ENCODE measurements around the gene TIPARP.

DNA sequence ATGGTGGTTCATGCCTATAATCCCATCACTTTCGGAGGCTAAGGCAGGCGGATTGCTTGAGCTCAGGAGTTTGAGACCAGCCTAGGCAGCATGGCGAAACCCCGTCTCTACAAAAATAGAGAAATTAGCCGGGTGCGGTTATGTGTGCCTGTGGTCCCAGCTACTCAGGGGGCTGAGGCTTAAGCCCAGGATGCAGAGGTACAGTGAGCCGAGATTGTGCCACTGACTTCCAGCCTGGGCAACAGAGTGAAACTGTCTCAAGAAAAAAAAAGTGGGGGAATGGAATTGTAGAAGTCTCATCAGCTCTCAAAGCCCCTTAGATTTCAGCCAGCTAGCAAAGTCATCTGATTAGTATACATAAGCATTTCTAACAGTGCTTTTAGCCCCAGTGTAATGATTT lies 33.2 kb downstream of the TIPARP start:
- TF ChIP-seq, protein P1, sequence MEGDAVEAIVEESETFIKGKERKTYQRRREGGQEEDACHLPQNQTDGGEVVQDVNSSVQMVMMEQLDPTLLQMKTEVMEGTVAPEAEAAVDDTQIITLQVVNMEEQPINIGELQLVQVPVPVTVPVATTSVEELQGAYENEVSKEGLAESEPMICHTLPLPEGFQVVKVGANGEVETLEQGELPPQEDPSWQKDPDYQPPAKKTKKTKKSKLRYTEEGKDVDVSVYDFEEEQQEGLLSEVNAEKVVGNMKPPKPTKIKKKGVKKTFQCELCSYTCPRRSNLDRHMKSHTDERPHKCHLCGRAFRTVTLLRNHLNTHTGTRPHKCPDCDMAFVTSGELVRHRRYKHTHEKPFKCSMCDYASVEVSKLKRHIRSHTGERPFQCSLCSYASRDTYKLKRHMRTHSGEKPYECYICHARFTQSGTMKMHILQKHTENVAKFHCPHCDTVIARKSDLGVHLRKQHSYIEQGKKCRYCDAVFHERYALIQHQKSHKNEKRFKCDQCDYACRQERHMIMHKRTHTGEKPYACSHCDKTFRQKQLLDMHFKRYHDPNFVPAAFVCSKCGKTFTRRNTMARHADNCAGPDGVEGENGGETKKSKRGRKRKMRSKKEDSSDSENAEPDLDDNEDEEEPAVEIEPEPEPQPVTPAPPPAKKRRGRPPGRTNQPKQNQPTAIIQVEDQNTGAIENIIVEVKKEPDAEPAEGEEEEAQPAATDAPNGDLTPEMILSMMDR (IDR thresholded peaks at IDR 0.05), result no peak
- TF ChIP-seq POLR2A (IDR thresholded peaks at IDR 0.05; ENCODE audit: low read depth) (no peak), POLR2AphosphoS5 (IDR thresholded peaks at IDR 0.05) (no peak), EP300 (IDR thresholded peaks at IDR 0.05) (no peak)

Data from esophagus muscularis mucosa (tissue), 4 donors.